Liver (tissue), 3 donors: ENCODE measurements around the gene PSMD12.
A peak's percentile ranks its signal among the peaks of the same experiment; 100 is the strongest.

Experiments used
- GABPA ChIP-seq, 2 donors: IDR thresholded peaks in 1 of 2; conservative IDR thresholded peaks in 1 of 2; 2 replicates each; pipeline ENCODE4 v1.6.1; 2016; ENCODE audit warnings: antibody characterized with exemption in 2 of 2, mild to moderate bottlenecking in 1 of 2, moderate library complexity in 1 of 2
- RAD21 ChIP-seq, 2 donors: IDR thresholded peaks; 2 replicates each; pipeline ENCODE4 v1.6.1; 2016; ENCODE audit warnings: antibody characterized with exemption in 2 of 2, mild to moderate bottlenecking in 2 of 2
- REST ChIP-seq: IDR thresholded peaks from 2 replicates; pipeline ENCODE4 v1.6.1; 2016; ENCODE audit warnings: antibody characterized with exemption, mild to moderate bottlenecking
- TAF1 ChIP-seq: conservative IDR thresholded peaks from 2 replicates; pipeline ENCODE4 v1.6.1; 2016; ENCODE audit warnings: antibody characterized with exemption, mild to moderate bottlenecking
- TF ChIP-seq, protein P1 (sequence below): fragments of 150-350 bp; IDR thresholded peaks from 2 replicates; pipeline ENCODE4 v1.5.1; 2017; ENCODE audit warnings: improper control_type of control experiment, low read depth, low read length; ENCODE audit not compliant: missing input control
- donor health status: healthy.
- donor health status: healthy.

- peak; percentile 14 to 46 for TF ChIP-seq RAD21 (IDR thresholded peaks at IDR 0.05)
- peak; percentile 25 for TF ChIP-seq REST
- TF ChIP-seq, protein P1, sequence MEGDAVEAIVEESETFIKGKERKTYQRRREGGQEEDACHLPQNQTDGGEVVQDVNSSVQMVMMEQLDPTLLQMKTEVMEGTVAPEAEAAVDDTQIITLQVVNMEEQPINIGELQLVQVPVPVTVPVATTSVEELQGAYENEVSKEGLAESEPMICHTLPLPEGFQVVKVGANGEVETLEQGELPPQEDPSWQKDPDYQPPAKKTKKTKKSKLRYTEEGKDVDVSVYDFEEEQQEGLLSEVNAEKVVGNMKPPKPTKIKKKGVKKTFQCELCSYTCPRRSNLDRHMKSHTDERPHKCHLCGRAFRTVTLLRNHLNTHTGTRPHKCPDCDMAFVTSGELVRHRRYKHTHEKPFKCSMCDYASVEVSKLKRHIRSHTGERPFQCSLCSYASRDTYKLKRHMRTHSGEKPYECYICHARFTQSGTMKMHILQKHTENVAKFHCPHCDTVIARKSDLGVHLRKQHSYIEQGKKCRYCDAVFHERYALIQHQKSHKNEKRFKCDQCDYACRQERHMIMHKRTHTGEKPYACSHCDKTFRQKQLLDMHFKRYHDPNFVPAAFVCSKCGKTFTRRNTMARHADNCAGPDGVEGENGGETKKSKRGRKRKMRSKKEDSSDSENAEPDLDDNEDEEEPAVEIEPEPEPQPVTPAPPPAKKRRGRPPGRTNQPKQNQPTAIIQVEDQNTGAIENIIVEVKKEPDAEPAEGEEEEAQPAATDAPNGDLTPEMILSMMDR: no peak
- TF ChIP-seq TAF1: no peak
- peak in 1 of 2 donors; percentile 7 for TF ChIP-seq GABPA (IDR thresholded peaks at IDR 0.05 in 1 of 2, conservative IDR thresholded peaks at IDR 0.05 in 1 of 2)
Measured at GRCh38 chr17:67381929-67382257, 15.5 kb upstream of the PSMD12 start.
